Activated naive CD4-positive, alpha-beta T cell treated with anti-CD3 and anti-CD28 coated beads, Interleukin-2, amount 50 U/mL, for 72 hours (primary cell): Measurements from ENCODE around the gene MCCC2. TPM values are rescaled to one million over a fixed set of nuclear protein-coding genes. Genes with fewer than 3 reads are reported as not detected.

Experiments
- ATAC-seq, 2 donors: fragments of 150-1000 bp; cut with Tn5 transposase; 2 replicates each; pipeline ENCODE4 v1.10.0; 2021; ENCODE audit warnings: mild to moderate bottlenecking in 2 of 2, moderate library complexity in 2 of 2
- DNase-seq, 2 donors: peaks; one replicate each; pipeline ENCODE4 v3.0.0; 2021 to 2022; ENCODE audit warnings: low spot score in 2 of 2
- H3K27ac Mint-ChIP-seq, 2 donors: one replicate each; pipeline ENCODE4 v1.8.0; 2022; ENCODE audit warnings: mild to moderate bottlenecking in 2 of 2, mixed read lengths in 2 of 2
- H3K36me3 Mint-ChIP-seq, 2 donors: one replicate each; pipeline ENCODE4 v1.8.0; 2022; ENCODE audit warnings: mixed read lengths in 2 of 2
- H3K9me3 Mint-ChIP-seq, 2 donors: one replicate each; pipeline ENCODE4 v1.8.0; 2022; ENCODE audit warnings: mixed read lengths in 2 of 2
- total RNA-seq, 2 donors: library from RNA; stranded (reverse); gene quantifications; one replicate each; pipeline ENCODE4 v1.2.3, GENCODE V29; 2022

Gene MCCC2
- total RNA-seq, 2 donors from 2014 or later = 55.0 to 57.6 TPM

DNA sequence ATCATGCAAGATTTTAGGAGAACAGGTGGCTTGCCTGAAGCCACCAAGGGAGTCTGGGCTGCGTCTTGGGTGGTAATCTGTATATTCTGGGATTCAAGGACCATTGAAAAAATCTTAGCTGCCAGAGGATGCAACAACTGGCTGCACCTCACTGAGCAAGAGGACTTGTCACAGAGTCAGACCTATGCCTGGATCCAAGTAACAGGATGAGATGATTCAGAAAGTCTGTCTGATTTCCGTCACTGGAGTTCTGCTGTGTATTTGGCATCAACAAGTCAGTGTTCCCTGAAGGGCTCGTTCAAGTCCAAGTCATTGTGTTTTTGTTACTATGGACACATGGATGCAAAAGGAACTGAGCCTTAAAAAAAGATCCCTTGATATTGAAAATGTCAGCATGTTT, 94.2 kb downstream of the MCCC2 start:
- no peak for DNase-seq
- ATAC-seq = no peak
- Mint-ChIP-seq H3K27ac (no peak overlapping the region), H3K9me3 (peaks cover 17 to 24% of the 10 kb centered on the region in 2 donors), H3K36me3 (peaks cover 12 to 18% of the 10 kb centered on the region in 2 donors)

DNA sequence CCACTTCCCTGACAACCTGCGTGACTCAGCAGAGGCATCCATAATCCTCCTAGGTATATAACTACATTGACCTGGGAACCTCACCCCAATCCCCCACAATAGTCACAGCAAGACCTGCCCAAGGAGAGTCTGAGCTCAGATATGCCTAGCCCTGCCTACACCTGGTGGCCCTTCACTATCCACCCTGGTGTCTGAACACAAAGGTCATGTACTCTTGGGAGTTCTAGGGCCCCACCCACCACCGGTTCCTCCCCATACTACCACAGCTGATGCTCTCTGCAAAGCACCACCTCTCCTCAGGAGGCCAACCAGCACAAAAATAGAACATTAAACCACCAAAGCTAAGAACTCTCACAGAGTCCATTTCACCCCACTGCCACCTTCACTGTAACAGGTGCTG, 97.2 kb downstream of the MCCC2 start:
- H3K27ac Mint-ChIP-seq = no peak overlapping the region
- H3K9me3 Mint-ChIP-seq = peaks cover 17 to 26% of the 10 kb centered on the region in 2 donors
- peaks cover 12 to 22% of the 10 kb centered on the region in 2 donors for H3K36me3 Mint-ChIP-seq
- no peak for ATAC-seq
- DNase-seq = no peak

DNA sequence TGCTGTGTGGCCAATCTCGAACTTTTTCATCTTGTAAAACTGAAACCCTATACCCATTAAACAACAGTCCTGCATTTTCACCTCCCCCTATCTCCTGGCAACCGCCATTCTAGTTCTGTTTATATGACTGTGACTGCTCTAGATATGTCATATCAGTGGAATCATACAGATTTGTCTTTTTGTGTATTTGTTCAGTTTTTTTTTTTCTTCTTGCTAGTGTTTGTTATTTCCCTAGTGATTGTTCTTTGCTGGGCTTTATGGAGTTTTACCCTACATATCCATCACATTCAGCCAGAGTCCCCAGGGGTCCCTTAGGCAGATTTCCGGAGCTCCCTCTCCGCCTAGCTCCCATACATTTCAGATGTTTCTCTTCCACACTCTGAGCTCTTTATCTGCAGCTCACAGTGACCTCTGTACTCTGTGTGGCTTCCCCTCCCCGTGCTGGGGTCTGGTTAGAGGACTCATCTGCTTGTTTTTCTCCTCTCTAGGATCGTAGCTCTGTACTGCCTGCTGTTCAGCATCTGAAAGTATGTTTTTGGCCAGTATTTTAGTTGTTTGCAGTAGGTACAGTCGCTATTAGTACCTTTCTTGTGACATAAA, 106.8 kb downstream of the MCCC2 start:
- ATAC-seq (no peak), DNase-seq (no peak)
- peaks cover 0 to 8% of the 10 kb centered on the region in 2 donors for H3K36me3 Mint-ChIP-seq
- H3K27ac Mint-ChIP-seq = no peak overlapping the region
- peaks cover 4 to 5% of the 10 kb centered on the region in 2 donors for H3K9me3 Mint-ChIP-seq

DNA sequence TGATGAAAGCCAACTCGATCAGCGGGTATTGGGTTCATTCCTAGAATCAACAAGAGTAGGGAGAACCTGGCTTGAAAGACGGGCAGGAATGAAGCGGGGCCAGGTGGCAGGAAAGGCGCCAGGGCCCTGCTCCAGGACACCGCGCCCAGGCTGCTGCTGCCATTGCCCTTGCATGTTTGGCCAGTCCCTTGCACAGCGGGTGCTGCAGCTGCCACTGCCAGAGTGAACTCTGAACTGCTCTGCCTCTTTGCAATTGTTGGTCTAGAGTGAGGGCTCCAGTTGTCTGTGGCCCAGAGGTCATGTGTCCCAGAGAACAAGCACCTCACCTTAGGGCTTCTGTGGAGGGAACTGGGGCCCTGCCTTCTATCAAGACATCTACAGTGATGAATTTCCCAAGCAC, 107.9 kb downstream of the MCCC2 start:
- no peak overlapping the region for H3K27ac Mint-ChIP-seq
- no peak for DNase-seq
- H3K36me3 Mint-ChIP-seq = peaks cover 0 to 8% of the 10 kb centered on the region in 2 donors
- no peak for ATAC-seq
- peaks cover 4 to 5% of the 10 kb centered on the region in 2 donors for H3K9me3 Mint-ChIP-seq

DNA sequence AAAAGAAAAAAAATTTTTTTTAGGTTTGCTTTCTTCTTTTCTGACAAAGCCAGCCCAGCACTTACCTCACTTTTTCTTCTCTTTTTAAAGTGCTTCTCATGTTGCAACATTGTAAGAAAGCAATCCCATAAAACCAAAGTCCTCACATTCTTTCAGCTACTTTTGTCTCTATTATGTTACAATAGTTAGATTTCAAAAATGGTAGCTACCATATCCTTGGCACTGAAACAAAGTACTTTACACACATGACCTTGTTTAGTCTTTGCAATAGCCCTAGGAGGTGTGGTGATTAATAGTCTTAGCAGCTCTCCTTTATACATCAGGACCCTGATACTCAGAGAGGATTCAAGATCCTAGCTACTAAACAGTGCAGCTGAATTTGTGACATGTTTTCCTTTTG, 108.5 kb downstream of the MCCC2 start:
- Mint-ChIP-seq H3K27ac (no peak overlapping the region), H3K9me3 (peaks cover 4 to 5% of the 10 kb centered on the region in 2 donors), H3K36me3 (peaks cover 0 to 8% of the 10 kb centered on the region in 2 donors)
- DNase-seq (no peak), ATAC-seq (no peak)

DNA sequence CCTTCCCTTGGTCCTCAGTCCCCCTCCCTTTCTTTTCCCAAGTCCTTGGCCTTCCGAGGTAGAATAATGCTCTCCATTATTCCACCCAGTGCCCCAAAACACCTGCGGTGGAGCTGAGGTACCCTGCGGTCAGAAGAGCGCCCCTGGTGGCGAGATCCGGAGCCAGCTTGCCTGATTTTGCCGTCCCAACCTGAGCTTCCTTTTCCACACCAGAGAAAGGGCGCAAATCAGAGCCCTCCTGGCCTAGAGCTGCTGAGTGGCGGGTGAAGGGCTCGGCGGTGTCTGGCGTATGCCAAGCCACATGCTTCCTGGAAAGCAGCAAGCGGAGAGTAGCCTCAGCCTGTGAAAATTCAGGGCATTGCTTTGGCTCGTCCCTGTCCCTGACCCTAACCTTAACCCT, 110.8 kb downstream of the MCCC2 start:
- DNase-seq = no peak
- ATAC-seq = no peak
- Mint-ChIP-seq H3K36me3 (peaks cover 0 to 8% of the 10 kb centered on the region in 2 donors), H3K9me3 (peaks cover 4 to 5% of the 10 kb centered on the region in 2 donors), H3K27ac (no peak overlapping the region)

DNA sequence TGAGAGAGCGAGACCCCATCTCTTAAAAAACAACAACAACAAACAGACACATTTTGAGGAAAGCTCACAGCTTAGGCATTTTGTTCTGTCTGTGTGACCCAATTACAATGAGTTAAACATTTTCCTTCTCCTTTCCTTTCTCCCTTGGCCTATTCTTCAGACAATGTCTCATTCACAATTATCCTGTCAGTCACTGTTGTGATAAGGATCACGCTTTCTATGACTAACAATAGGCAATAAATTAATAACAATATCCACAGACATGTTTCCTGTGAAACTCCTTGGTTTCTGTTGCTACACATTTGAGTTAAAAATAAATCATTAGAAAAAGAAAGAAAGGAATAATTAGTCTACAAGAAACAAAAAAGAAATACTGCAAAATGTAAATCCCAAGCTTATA, 112.1 kb downstream of the MCCC2 start:
- peaks cover 0 to 8% of the 10 kb centered on the region in 2 donors for H3K36me3 Mint-ChIP-seq
- H3K27ac Mint-ChIP-seq = no peak overlapping the region
- H3K9me3 Mint-ChIP-seq = peaks cover 4 to 5% of the 10 kb centered on the region in 2 donors
- DNase-seq (no peak), ATAC-seq (no peak)

DNA sequence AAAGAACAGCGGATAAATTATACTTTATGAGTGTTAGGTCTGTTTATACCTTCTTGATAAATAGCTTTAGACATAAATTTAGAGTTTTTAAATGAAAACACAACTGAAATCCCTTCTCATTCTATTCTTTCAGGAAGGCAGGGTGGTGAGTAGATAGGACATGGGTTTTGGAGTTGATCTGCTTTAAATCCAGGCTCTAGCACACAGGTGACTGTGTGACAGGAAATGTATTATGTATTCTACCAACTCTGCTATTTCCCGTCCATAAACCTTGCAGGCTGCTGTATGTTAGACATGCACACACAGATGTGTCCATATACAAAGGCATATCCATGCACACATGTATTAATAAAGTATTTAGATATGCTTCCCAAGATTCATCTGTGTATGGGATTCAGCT, 112.6 kb downstream of the MCCC2 start:
- DNase-seq = no peak
- H3K9me3 Mint-ChIP-seq = peaks cover 4 to 5% of the 10 kb centered on the region in 2 donors
- ATAC-seq = no peak
- H3K27ac Mint-ChIP-seq = no peak overlapping the region
- peaks cover 0 to 8% of the 10 kb centered on the region in 2 donors for H3K36me3 Mint-ChIP-seq

DNA sequence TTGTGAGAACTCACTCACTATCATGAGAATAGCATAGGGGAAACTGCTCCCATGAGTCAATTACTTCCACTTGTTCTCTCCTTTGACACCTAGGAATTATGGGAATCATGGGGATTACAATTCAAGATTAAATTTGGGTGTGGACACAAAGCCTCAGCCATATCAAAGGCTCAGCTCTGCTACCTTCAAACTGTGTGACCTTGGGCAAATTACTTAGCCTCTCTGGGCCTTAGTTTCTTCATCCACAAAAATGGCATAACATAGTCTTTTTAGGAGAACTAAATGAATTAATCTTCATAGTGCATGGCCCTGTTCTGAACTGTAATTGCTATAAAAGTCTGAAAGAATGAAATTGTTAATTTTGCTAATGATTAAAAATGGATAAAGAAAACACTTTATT, 113.7 kb downstream of the MCCC2 start:
- ATAC-seq (no peak), DNase-seq (no peak)
- Mint-ChIP-seq H3K36me3 (peaks cover 0 to 8% of the 10 kb centered on the region in 2 donors), H3K27ac (no peak overlapping the region), H3K9me3 (peaks cover 4 to 5% of the 10 kb centered on the region in 2 donors)

DNA sequence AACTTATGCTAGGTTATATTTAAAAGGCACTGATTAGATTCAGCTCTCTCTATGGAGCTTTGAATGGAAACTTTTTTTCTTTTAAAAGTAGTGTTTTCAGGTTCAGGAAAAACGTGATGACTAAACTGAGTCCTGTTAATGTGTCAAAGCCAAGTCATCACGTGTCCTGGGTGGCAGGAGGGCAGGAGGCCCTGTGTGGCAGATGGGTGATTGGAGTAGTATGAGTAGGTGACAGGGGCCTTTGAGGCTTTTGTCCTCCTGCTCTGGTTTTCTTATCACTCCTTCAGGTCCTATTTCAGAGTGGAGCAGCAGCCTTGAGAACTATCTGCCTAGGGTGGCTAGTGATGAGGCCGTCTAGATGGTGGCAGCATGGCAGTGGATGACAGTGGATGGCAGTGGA, 114.3 kb downstream of the MCCC2 start:
- peak in 1 of 2 donors; percentile 68 for ATAC-seq
- H3K27ac Mint-ChIP-seq = no peak overlapping the region
- H3K9me3 Mint-ChIP-seq = peaks cover 4 to 5% of the 10 kb centered on the region in 2 donors
- no peak for DNase-seq
- peaks cover 0 to 8% of the 10 kb centered on the region in 2 donors for H3K36me3 Mint-ChIP-seq

DNA sequence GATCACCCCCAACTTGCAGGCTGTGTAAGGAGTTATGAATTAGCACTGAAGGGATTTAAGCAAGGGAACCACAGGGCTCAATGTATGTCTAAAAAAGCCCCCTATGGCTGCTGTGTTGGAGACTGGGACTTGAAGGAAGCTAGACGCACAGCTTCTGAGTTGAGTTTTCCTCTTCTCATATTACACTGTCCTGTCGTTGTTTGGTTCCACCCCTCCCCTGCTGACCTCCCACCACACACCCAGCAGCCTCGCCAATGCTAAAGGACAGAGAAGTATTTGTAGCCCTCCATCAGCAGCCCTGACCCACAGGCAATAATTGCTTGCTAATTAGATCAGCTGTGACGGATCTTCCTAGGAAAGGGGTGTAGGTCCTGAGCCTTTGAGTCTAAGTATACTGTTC, 116.8 kb downstream of the MCCC2 start:
- H3K27ac Mint-ChIP-seq = no peak overlapping the region
- ATAC-seq (no peak), DNase-seq (no peak)
- H3K9me3 Mint-ChIP-seq = no peaks in the 10 kb centered on the region
- no peaks in the 10 kb centered on the region for H3K36me3 Mint-ChIP-seq

DNA sequence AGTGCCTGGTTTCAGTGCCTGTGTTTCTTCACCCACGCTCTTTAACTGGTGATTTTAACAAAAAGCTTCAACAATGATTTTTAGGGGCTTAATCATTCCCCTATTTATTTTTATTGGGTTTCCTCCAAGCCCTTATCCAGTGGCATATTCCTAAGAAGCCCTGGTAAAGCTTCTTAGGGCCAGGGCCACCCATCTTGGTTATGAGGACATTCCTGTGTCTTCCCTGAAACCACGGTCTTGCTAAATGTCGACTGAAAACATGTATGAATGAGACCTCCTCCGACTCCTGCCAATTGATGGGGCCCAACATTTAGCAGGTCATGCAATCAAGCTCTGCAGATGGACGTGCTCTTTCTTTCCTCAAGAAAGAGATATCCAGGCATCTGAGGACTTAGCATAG, 118.3 kb downstream of the MCCC2 start:
- no peaks in the 10 kb centered on the region for H3K36me3 Mint-ChIP-seq
- no peak for DNase-seq
- H3K27ac Mint-ChIP-seq = no peak overlapping the region
- H3K9me3 Mint-ChIP-seq = no peaks in the 10 kb centered on the region
- ATAC-seq = no peak

DNA sequence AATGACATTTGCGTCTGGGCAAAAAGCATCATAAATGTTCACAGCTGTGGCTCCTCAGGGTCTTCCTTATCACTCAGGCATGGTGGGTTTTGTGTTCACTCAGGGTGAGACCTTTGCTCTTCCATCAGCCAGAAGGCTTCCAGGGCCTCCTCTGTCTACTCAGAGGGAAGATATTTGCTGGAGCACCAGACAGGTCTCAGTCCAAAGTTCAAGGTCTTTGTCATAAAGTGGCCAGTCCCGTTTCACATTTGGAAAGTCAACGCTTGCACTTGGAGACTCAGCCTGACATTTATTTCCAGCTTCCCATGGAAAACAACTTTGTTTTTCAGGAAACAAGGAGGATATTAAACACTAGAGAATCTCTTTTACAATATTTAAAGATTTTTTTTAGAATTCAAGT, 119.8 kb downstream of the MCCC2 start:
- ATAC-seq = no peak
- no peaks in the 10 kb centered on the region for H3K36me3 Mint-ChIP-seq
- H3K9me3 Mint-ChIP-seq = no peaks in the 10 kb centered on the region

More for the DNA sequence above, 119.8 kb downstream of the MCCC2 start:
- no peak overlapping the region for H3K27ac Mint-ChIP-seq
- DNase-seq = no peak

Other genes starting within 250 kb of the MCCC2 start
- 10 to 100 TPM; 24.9 to 33.7 TPM for gene BDP1, start 131.7 kb upstream of the MCCC2 start, total RNA-seq
- not detected for gene CARTPT, start 131.9 kb downstream of the MCCC2 start, total RNA-seq